Lower leg skin (tissue), 4 donors: ENCODE results near the gene HOXA9. TPM values are rescaled to one million over a fixed set of nuclear protein-coding genes. Genes with fewer than 3 reads are reported as not detected.

Source experiments
- DNase-seq, 2 donors: peaks; one replicate each; pipeline ENCODE4 v3.0.0-alpha.2; 2019; ENCODE audit warnings: low spot score in 2 of 2
- H3K4me3 ChIP-seq: fragments of 200-600 bp; sonication (generic); 2 replicates; pipeline ENCODE4 v1.5.1; 2017; ENCODE audit warnings: mild to moderate bottlenecking, low read depth; ENCODE audit not compliant: poor library complexity, severe bottlenecking
- CTCF ChIP-seq, 3 donors: fragments of 450-650 bp; IDR thresholded peaks; one replicate each; pipeline ENCODE4 v1.5.1; 2016; ENCODE audit warnings: antibody characterized with exemption in 3 of 3, mild to moderate bottlenecking in 3 of 3, moderate library complexity in 2 of 3
- POLR2A ChIP-seq, 2 donors: fragments of 450-650 bp; IDR thresholded peaks; one replicate each; pipeline ENCODE4 v1.6.1; 2016 to 2017; ENCODE audit warnings: antibody characterized with exemption in 2 of 2, mild to moderate bottlenecking in 1 of 2, moderate library complexity in 1 of 2
- WGBS, 2 donors: methylation state at CpG; one replicate each; pipeline ENCODE4 v1.1.5; 2018; 5-methylcytosine and 5-hydroxymethylcytosine counted together
- intact Hi-C: fragments of 100-400 bp; cut with DNase I; formaldehyde crosslinking; loops from one replicate; pipeline ENCODE4 v1.15.0; 2023; ENCODE audit warnings: low total_unique reads
- total RNA-seq, 4 donors: library from RNA; depleted of rRNA; stranded (reverse); fragments of >200 nt; gene quantifications; one replicate each; pipeline ENCODE4 v1.1.0, GENCODE V29; 2016

HOXA9 gene
- total RNA-seq, 4 donors from 2014 or later = 43.1 to 50.1 (median 46.9) TPM

- DNase-seq = no peak
- intact Hi-C loops = no loop called here
- 51 to 57% methylated on average over 3 of the region's 3 CpGs for WGBS, 2 donors
- TF ChIP-seq POLR2A (IDR thresholded peaks at IDR 0.05) (no peak), CTCF (IDR thresholded peaks at IDR 0.05) (no peak)
- H3K4me3 ChIP-seq = no peak overlapping the region
Measured at GRCh38 chr7:27126596-27127327, 38.6 kb downstream of the HOXA9 start.

GRCh38 chr7:27125986-27126394 is 39.3 kb downstream of the HOXA9 start:
- 80 to 81% methylated on average over 5 of the region's 5 CpGs for WGBS, 2 donors
- no peak for DNase-seq
- intact Hi-C loops = no loop called here
- TF ChIP-seq POLR2A (IDR thresholded peaks at IDR 0.05) (no peak), CTCF (IDR thresholded peaks at IDR 0.05) (no peak)
- H3K4me3 ChIP-seq = no peak overlapping the region

GRCh38 chr7:27124902-27125689 is 40.2 kb downstream of the HOXA9 start:
- no peak overlapping the region for H3K4me3 ChIP-seq
- peak in 1 of 2 donors; percentile 50 for DNase-seq
- 81 to 84% methylated on average over 8 of the region's 8 CpGs for WGBS, 2 donors
- TF ChIP-seq CTCF (IDR thresholded peaks at IDR 0.05) (no peak), POLR2A (IDR thresholded peaks at IDR 0.05) (no peak)
- intact Hi-C loops = loop anchor here (5.0 kb wide), 1 partner anchor 1587 kb away; no protein-coding TSS in a partner anchor

- TF ChIP-seq CTCF (IDR thresholded peaks at IDR 0.05) (no peak), POLR2A (IDR thresholded peaks at IDR 0.05) (no peak)
- H3K4me3 ChIP-seq = no peak overlapping the region
- DNase-seq = peak in 1 of 2 donors; percentile 54
- WGBS, 2 donors = 82 to 85% methylated on average over 43 of the region's 43 CpGs
- intact Hi-C loops = loop anchor here (5.0 kb wide), 1 partner anchor 1588 kb away; no protein-coding TSS in a partner anchor
Measured at GRCh38 chr7:27124096-27124901, 41.0 kb downstream of the HOXA9 start.

- TF ChIP-seq CTCF (IDR thresholded peaks at IDR 0.05) (no peak), POLR2A (IDR thresholded peaks at IDR 0.05) (no peak)
- no peak overlapping the region for H3K4me3 ChIP-seq
- WGBS, 2 donors = 86 to 90% methylated on average over 26 of the region's 26 CpGs
- peak in 1 of 2 donors; percentile 79 for DNase-seq
- intact Hi-C loops = loop anchor here (5.0 kb wide), 1 partner anchor 1589 kb away; no protein-coding TSS in a partner anchor
Measured at GRCh38 chr7:27123477-27124053, 41.8 kb downstream of the HOXA9 start.
